GM18519 (cell line): ENCODE measurements around the gene ZNF341.

Experiments
- ATAC-seq: cut with Tn5 transposase; IDR thresholded peaks from one replicate; pipeline ENCODE4 v1.9.1; 2021; ENCODE audit warnings: mild to moderate bottlenecking, moderate library complexity; ENCODE audit not compliant: unreplicated experiment, low FRiP score

Gene ZNF341

DNA sequence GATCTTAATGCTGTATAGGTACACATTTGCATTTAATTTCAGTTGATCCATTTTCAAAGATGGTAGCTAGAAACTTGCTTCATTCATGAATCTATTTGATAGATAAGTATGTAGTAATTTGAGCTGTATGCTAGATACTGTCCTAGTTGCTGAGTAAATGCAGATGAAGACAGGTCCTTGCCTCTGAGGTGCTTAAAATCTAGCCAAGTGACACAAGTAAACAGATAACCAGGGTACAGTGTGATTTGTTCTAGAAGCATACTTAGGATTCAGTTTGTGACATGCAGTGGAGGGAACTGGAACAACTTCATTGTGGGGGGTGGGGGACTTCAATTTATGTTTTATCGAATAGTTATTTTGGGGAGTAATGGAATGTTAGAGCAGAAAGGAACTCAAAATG is 88.6 kb downstream of the ZNF341 start:
- ATAC-seq, result no peak

DNA sequence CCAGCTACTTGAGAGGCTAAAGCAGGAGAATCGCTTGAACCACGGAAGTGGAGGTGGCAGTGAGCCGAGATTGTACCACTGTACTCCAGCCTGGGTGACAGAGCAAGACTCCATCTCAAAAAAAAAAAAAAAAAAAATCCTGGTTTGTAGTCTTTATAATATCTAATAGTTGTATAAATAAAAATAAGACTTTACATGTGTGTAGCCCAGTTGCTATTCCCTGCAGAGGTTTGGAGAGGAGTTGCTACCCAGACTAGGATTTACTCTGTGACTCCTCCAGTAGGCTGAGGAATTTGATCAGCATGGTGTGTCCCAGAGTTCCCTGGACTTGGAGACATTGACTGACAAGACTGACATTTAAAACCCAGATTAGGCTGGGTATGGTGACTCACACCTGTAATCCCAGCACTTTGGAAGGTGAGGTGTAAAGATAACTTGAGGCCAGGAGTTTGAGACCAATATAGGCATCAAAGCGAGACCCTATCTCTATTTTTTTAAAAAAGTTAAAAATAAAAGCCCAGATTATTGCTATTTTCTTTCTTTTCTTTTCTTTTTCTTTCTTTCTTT is 89.6 kb downstream of the ZNF341 start:
- ATAC-seq, result no peak

DNA sequence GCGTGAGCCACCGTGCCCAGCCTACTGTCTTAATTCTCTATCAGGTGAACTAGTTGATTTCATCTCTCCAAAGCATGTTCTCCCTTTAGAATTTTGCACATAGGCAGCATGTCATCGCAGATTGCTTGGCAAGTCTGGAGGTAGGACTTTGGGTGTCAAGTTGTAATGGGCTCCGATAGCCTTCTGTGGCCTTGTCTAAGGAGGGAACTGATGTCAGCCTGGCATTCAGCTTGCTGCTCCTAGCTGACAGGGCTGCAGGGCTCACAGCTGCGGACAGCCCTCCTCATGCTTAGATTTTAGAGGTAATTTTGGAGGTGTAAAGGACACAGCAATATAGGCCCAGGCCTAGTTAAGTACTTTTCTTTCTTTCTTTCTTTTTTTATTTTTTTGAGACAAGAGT is 90.6 kb downstream of the ZNF341 start:
- ATAC-seq, result no peak

- no peak for ATAC-seq
Observed at GRCh38 chr20:33822991-33823390, 91.2 kb downstream of the ZNF341 start.

- no peak for ATAC-seq
Observed at GRCh38 chr20:33824852-33825251, 93.1 kb downstream of the ZNF341 start.

DNA sequence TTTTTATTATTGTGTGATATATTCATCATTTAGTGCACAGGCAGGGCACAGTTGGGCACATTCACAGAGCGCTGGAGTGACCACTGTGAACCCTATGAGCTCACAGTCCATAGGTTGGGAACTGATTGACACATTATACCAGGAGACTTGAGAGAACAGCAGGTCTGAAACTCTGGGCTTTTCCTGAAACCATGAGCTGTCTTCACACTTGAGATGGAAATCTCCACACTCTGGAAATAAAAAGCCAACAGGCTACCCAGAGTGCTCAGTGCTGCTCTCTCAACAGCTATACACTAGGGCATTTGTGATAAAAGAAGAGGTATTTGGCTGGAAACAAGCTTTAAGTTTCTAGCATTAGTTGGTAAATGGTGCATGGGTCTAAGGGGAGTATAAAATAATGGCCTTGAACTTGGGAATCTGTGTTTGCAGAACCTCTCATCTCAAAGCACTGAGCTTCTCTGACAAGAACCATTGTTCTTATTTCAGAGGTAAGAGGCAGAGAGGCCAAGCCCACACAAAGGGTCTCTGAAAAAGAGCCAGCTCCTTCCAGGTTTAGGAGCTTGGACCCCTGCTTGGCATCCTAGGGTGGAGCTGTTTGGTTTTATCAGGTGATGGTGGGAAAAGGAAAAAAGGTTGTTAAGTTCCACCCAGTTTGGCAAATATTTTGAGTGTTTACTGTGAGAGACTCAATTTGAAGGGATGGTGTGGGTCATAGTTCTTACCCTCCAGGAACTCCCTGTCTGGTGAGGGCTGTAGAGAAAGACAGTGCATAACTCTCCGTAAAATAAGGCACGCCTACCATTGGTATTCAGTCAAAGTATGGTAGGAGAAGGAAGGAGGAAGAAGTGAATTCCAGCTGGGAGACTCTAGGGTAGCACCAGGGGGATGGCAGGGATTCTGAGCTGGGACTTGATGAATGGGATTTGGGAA is 93.8 kb downstream of the ZNF341 start:
- ATAC-seq, result no peak

GRCh38 chr20:33826270-33826897 is 94.6 kb downstream of the ZNF341 start:
- ATAC-seq, result no peak

- ATAC-seq, result no peak
Observed at GRCh38 chr20:33827109-33827508, 95.3 kb downstream of the ZNF341 start.

- no peak for ATAC-seq
Observed at GRCh38 chr20:33827634-33828325, 96.0 kb downstream of the ZNF341 start.

DNA sequence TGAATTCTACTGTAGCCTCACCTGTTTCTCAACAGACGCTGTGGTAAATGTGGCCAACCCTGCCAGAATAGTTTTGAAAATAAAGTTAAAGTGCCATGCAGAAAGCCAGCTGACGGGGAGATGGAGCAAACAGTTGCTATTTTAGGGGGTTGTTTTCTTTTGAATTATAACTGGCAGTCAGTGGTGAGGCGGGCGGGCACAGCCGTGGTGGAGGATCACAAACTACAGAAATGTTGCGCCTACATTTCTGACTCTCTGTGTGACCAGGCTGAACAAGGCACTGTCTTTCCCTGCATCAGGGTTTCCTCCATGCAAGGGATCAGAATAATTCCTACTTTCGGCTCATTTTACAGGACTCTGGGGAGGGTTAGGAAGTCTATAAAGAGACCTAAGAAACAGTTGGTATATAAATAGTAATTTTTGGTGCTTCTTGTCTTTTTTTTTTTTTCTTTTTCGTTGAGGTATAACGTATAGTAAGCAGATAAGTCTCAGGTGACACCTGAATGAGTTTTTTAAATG is 96.6 kb downstream of the ZNF341 start:
- no peak for ATAC-seq

DNA sequence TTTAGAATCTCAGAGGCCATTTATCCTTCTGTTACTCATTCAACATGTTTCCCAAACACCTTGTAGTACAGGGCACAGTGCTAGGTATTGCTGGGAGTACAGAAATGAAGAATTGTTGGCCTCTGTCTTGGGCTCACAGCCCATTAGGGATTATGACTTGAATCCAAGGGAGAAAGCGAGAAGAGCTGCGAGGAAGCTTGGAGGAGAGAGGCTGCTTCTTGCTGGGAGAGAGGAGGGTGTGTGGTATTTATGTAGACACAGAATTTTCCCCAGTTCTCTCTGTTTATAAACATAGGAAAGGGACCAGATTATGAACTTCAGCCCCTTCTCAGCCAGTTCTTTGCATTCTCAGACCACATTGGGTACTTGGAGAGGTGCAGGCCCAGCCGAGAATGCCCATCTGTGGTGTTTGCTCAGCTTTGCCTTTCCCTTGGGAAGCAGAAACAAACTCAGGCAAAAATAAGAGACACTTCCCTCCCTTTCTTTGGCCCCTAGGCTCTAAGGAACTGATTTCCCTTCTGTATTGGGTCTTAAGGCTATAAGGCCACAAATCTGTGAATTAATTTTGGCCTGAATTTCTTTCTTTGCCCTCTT is 97.3 kb downstream of the ZNF341 start:
- ATAC-seq, result no peak

DNA sequence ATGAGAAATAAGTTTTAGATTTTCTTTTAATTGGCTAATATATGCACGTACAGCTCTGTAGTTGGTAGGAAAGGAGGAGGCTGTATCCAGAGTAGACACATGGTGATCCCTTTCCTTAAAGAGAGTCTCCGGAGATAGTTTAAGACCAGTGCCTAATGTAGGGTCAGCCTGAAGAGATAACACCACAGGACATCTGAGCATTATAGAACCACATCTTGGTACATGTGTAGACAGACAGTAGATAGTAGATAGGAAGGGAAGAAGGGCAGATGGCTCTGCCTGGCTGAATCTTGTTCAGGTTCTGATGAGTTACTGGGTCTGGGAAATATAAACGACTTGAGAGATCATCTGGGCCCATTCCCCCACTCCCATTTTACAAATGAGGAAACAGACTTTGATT is 97.8 kb downstream of the ZNF341 start:
- ATAC-seq, result no peak

DNA sequence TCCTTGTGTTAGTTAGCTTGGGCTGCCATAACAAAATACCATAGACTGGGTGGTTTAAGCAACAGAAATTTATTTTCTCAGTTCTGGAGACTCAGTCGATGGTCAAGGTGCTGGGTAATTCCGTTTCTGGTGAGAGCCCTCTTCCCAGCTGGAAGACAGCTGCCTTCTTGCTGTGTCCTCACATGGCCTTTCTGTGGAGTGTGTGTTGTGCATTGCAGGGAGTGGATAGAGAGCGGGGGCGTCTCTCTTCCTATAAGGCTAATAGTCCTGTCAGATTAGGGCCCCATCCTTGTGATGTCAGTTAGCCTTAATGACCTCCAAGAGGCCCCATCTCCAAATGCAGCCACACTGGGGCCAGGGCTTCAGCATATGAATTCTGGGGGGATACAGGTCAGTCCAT is 98.6 kb downstream of the ZNF341 start:
- no peak for ATAC-seq

DNA sequence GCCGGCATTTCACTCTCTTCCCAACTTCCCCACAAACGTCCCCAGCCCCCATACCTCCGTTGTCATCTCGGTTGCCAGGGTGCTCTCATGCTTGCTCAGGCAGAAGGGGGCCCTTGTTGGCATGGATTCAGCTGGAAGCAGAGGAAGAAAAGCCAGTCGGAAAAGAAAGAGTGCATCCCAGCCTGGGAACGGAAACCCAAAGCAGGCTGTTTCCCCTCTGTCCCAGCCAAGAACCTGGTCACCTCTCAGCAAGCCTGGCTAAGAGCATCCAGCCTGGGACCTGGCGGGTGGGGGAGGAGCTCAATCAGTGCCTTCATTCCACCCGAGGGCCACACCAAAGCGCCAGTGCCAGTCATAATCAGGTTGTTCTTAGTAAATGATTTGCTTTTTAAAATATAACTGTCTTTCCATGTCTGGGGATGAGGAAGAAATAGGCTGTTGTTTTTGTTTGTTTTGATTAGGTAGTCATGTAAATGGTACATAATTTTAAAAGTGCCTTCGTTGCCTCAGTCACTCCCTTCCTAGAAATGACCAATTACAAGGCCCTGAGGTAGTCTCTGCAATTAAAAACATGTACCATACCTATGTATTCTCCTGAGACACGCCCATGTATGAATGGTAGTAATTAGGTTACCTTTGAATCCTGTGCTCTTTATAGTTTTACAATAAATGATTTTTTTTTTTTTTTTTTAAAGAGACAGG is 100.5 kb downstream of the ZNF341 start:
- no peak for ATAC-seq

- ATAC-seq, result no peak
Observed at GRCh38 chr20:33833333-33833732, 101.5 kb downstream of the ZNF341 start.

DNA sequence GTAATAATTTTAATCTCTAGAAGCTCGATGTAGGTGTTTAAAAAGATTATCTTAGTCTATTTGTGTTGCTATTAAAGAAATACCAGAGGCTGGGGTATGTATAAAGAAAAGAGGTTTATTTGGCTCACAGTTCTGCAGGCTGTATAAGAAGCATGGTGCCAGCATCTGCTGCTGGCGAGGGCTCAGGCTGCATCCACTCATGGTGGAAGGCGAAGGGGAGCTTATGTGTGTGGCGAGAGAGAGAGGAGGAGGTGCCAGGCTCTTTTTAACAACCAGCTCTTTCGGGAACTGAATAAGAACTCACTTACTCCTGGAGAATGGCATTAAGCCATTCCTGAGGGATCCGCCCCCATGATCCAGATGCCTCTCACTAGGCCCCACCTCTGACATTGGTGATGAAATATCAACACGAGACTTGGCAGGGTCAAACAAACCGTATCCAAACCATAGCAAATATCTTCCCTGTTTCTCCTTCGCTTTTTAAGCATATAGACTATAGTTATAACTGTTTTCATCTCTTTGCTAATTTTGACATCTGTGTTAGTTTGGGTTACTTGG is 103.9 kb downstream of the ZNF341 start:
- no peak for ATAC-seq

DNA sequence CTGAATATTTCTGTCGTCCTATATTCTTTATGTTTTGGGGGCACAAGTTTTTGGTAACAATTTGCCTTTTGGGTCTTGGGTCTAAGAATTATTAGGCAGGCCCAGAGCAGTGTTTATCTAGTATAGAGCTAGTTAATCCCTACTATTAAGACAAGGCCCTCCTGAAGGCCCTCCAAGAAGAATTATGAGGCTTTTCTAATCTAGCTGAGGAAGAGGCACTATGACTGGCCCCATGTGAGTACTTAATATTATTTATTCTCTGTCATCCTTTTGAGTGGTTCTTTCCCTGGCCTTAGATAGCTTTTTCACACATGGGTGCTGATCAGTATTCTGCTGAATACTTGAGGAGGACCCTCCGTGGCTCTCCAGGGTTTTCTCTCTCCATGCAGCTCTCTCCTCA is 104.5 kb downstream of the ZNF341 start:
- ATAC-seq, result no peak

GRCh38 chr20:33837096-33837830 is 105.5 kb downstream of the ZNF341 start:
- ATAC-seq, result no peak
